HepG2 (cell line): ENCODE data around the gene HECTD2. TPM values are rescaled to one million over a fixed set of nuclear protein-coding genes. Genes with fewer than 3 reads are reported as not detected.

Source experiments
- ATAC-seq: fragments of 200-7000 bp; cut with Tn5 transposase; 3 replicates; pipeline ENCODE4 v1.9.1; 2020; ENCODE audit warnings: mild to moderate bottlenecking, moderate library complexity
- BruUV-seq: library from RNA; stranded (reverse); fragments of 400-500 nt; replicated peaks from 2 replicates; lab custom pipeline; 2021; lab: Mats Ljungman, UMichigan
- CTCF ChIA-PET: fragments of 300-600 bp; formaldehyde crosslinking; extraction: SDS; loops from one replicate; lab custom pipeline; 2021; ENCODE audit warnings: low total read pairs, inconsistent platforms, low intra/inter-chr PET ratio; lab: Yijun Ruan, JAX
- POLR2A ChIA-PET: fragments of 350-600 bp; sonication (Branson Sonifier 250); formaldehyde crosslinking; loops from one replicate; lab custom pipeline; 2020; ENCODE audit warnings: antibody characterized with exemption, inconsistent platforms; lab: Yijun Ruan, JAX
- DNase-seq: peaks from one replicate; pipeline ENCODE4 v3.0.0-alpha.2; 2015; ENCODE audit warnings: low spot score
- FAIRE-seq: peaks from 3 replicates; lab custom pipeline; 2011; peaks lifted over from hg19 to GRCh38; lab: Jason Lieb, UNC
- H2AFZ ChIP-seq: one replicate; pipeline ENCODE4 v1.6.1; 2011; ENCODE audit warnings: low read length, inconsistent platforms
- H3K27ac ChIP-seq: fragments of 300-600 bp; 3 replicates; pipeline ENCODE4 v1.8.0; 2011; ENCODE audit warnings: mixed run types, mild to moderate bottlenecking, mixed read lengths, low read length, inconsistent platforms; ENCODE audit not compliant: insufficient read depth; ENCODE audit errors: extremely low read length
- H3K27me3 ChIP-seq, 2 experiments: fragments of 200-600 bp in 1 of 2; 2 replicates in 1 of 2; 3 replicates in 1 of 2; pipeline versions ENCODE4 v1.6.0 to v1.8.0; 2011; ENCODE audit warnings: low read length in 2 of 2, mild to moderate bottlenecking in 2 of 2, moderate library complexity in 2 of 2, inconsistent platforms in 1 of 2; ENCODE audit not compliant: insufficient read depth in 2 of 2, control insufficient read depth in 1 of 2
- H3K36me3 ChIP-seq, 2 experiments: fragments of 200-600 bp in 1 of 2; replicated peaks in 1 of 2; 2 replicates in 1 of 2; 3 replicates in 1 of 2; pipeline versions ENCODE4 v1.5.1 to v1.8.0; 2011; ENCODE audit warnings: low read length in 2 of 2, inconsistent platforms in 1 of 2; ENCODE audit not compliant: insufficient read depth in 2 of 2, control insufficient read depth in 1 of 2
- H3K4me1 ChIP-seq: 2 replicates; pipeline ENCODE4 v1.5.1; 2012; ENCODE audit warnings: low read length, inconsistent platforms; ENCODE audit not compliant: insufficient read depth
- H3K4me2 ChIP-seq: 2 replicates; pipeline ENCODE4 v1.6.0; 2011; ENCODE audit warnings: low read depth, low read length, inconsistent platforms
- H3K4me3 ChIP-seq, 3 experiments: fragments of 200-600 bp in 1 of 3; sonication (generic), shearing (Covaris generic) in 1 of 3; replicated peaks in 1 of 3; 2 replicates each; pipeline ENCODE4 v1.5.1; 2011 to 2016; ENCODE audit warnings: low read length in 3 of 3, inconsistent platforms in 2 of 3, low read depth in 2 of 3, mild to moderate bottlenecking in 2 of 3, control low read depth in 1 of 3, mixed read lengths in 1 of 3; ENCODE audit not compliant: insufficient read depth in 1 of 3
- H3K79me2 ChIP-seq: one replicate; pipeline ENCODE4 v1.6.1; 2011; ENCODE audit warnings: low read length, inconsistent platforms; ENCODE audit not compliant: insufficient read depth
- H3K9ac ChIP-seq: 2 replicates; pipeline ENCODE4 v1.6.0; 2011; ENCODE audit warnings: mild to moderate bottlenecking, low read depth, low read length, inconsistent platforms; ENCODE audit not compliant: insufficient read depth
- H3K9me3 ChIP-seq: 2 replicates; pipeline ENCODE4 v1.5.1; 2012; ENCODE audit warnings: mild to moderate bottlenecking, low read length
- H4K20me1 ChIP-seq: 2 replicates; pipeline ENCODE4 v1.6.0; 2011; ENCODE audit warnings: inconsistent platforms, mild to moderate bottlenecking, low read length, moderate library complexity; ENCODE audit not compliant: insufficient read depth
- BCL6 ChIP-seq: IDR thresholded peaks from 2 replicates; pipeline ENCODE4 v1.6.1; 2016; ENCODE audit warnings: missing genetic modification reagents, missing compliant biosample characterization
- GATAD2A ChIP-seq: IDR thresholded peaks from 2 replicates; pipeline ENCODE4 v1.6.1; 2016
- MNT ChIP-seq: fragments of 450-650 bp; IDR thresholded peaks from 2 replicates; pipeline ENCODE4 v1.6.1; 2016
- MTERF4 ChIP-seq: sonication (generic); formaldehyde crosslinking; IDR thresholded peaks from 2 replicates; pipeline ENCODE4 v1.8.0; 2023; ENCODE audit warnings: mild to moderate bottlenecking, missing genetic modification reagents
- NFYC ChIP-seq: IDR thresholded peaks from 2 replicates; pipeline ENCODE4 v1.6.1; 2016; ENCODE audit warnings: missing genetic modification reagents, missing compliant biosample characterization
- SP140L ChIP-seq: sonication (generic); formaldehyde crosslinking; IDR thresholded peaks from 2 replicates; pipeline ENCODE4 v1.4.0; 2020; ENCODE audit warnings: missing genetic modification reagents, borderline replicate concordance
- STAG1 ChIP-seq: sonication (generic); formaldehyde crosslinking; IDR thresholded peaks from 2 replicates; pipeline ENCODE4 v1.4.0; 2020; ENCODE audit warnings: missing genetic modification reagents
- STAT5B ChIP-seq: sonication (generic); formaldehyde crosslinking; IDR thresholded peaks from 2 replicates; pipeline ENCODE4 v1.4.0; 2020; ENCODE audit warnings: missing genetic modification reagents
- SUZ12 ChIP-seq: fragments of 150-350 bp; IDR thresholded peaks from 2 replicates; pipeline ENCODE4 v1.6.1; 2014; ENCODE audit warnings: low read depth, low read length
- TAF15 ChIP-seq: fragments of 200-400 bp; formaldehyde crosslinking; IDR thresholded peaks from one replicate; pipeline ENCODE4 v1.6.1; 2018; ENCODE audit warnings: mild to moderate bottlenecking, low read depth, low read length; ENCODE audit not compliant: poor library complexity, severe bottlenecking
- TCF7 ChIP-seq: sonication (generic); IDR thresholded peaks from 2 replicates; pipeline ENCODE4 v1.6.1; 2016; ENCODE audit warnings: antibody characterized with exemption, low read depth
- ZBTB7A ChIP-seq: sonication (generic); formaldehyde crosslinking; IDR thresholded peaks from 2 replicates; pipeline ENCODE4 v1.8.0; 2022; ENCODE audit warnings: mild to moderate bottlenecking, missing genetic modification reagents
- ZFP82 ChIP-seq: sonication (generic); formaldehyde crosslinking; IDR thresholded peaks from 2 replicates; pipeline ENCODE4 v1.5.1; 2020; ENCODE audit warnings: mild to moderate bottlenecking, missing genetic modification reagents, borderline replicate concordance
- ZNF232 ChIP-seq: sonication (generic); formaldehyde crosslinking; IDR thresholded peaks from 2 replicates; pipeline ENCODE4 v1.4.0; 2020; ENCODE audit warnings: missing genetic modification reagents, borderline replicate concordance
- ZNF343 ChIP-seq: sonication (generic); formaldehyde crosslinking; IDR thresholded peaks from 2 replicates; pipeline ENCODE4 v1.4.0; 2020; ENCODE audit warnings: mild to moderate bottlenecking, missing genetic modification reagents
- ZNF572 ChIP-seq: sonication (generic); formaldehyde crosslinking; IDR thresholded peaks from 2 replicates; pipeline ENCODE4 v1.5.1; 2020; ENCODE audit warnings: mild to moderate bottlenecking, missing genetic modification reagents
- ZNF614 ChIP-seq: IDR thresholded peaks from 2 replicates; pipeline ENCODE4 v1.6.1; 2018; ENCODE audit warnings: missing biosample characterization, missing genetic modification reagents, inconsistent platforms, borderline replicate concordance
- ZNF776 ChIP-seq: sonication (generic); formaldehyde crosslinking; IDR thresholded peaks from 2 replicates; pipeline ENCODE4 v1.4.0; 2020; ENCODE audit warnings: mild to moderate bottlenecking, missing genetic modification reagents
- WGBS: methylation state at CpG from one replicate; pipeline ENCODE4 v1.1.6; 2017; ENCODE audit warnings: low lambda C conversion rate; 5-methylcytosine and 5-hydroxymethylcytosine counted together
- in situ Hi-C: cut with HindIII; loops from 2 replicates; pipeline ENCODE4 v1.10.0; 2017; ENCODE audit warnings: low pct_unique_long_range_greater_than_20kb; ENCODE audit not compliant: extremely low pct_ligation_motif_present
- intact Hi-C: fragments of 100-400 bp; cut with micrococcal nuclease; formaldehyde crosslinking; loops from one replicate; pipeline ENCODE4 v1.10.0; 2022; ENCODE audit not compliant: unreplicated experiment
- polyA plus RNA-seq, 8 experiments: library from polyadenylated mRNA; depleted of rRNA in 3 of 8; stranded (reverse) in 7 of 8; unstranded in 1 of 8; fragments of >200 nt; fragmentation: Illumina TruSeq in 4 of 8; extraction: Trizol in 4 of 8; gene quantifications; 2 replicates each; pipeline versions ENCODE4 v1.2.1 to v1.2.3, GENCODE V29; 2011 to 2016; ENCODE audit warnings: low read depth in 4 of 8, missing spikeins in 1 of 8, mixed read lengths in 1 of 8; ENCODE audit not compliant: insufficient read depth in 1 of 8
- total RNA-seq, 5 experiments: library from RNA; depleted of rRNA; stranded (reverse); fragments of >200 nt; fragmentation: Illumina TruSeq; extraction: Trizol; gene quantifications; 2 replicates each; pipeline ENCODE4 v1.2.3, GENCODE V29; 2016; ENCODE audit warnings: low read depth in 1 of 5
- TF ChIP-seq, protein P1 (sequence below): sonication (generic); formaldehyde crosslinking; conservative IDR thresholded peaks from 2 replicates; pipeline ENCODE4 v1.4.0; 2020; ENCODE audit warnings: missing genetic modification reagents
- TF ChIP-seq, protein P2 (sequence below): sonication (generic); formaldehyde crosslinking; IDR thresholded peaks from 2 replicates; pipeline ENCODE4 v1.8.0; 2022; ENCODE audit warnings: missing genetic modification reagents, mild to moderate bottlenecking, moderate library complexity, borderline replicate concordance

HECTD2 gene
- total and polyA plus RNA-seq, 2 of the 13 experiments (the other 11 are each of a cell fraction or from before 2014, with no cell fraction given) = 3.2 to 5.2 TPM

DNA sequence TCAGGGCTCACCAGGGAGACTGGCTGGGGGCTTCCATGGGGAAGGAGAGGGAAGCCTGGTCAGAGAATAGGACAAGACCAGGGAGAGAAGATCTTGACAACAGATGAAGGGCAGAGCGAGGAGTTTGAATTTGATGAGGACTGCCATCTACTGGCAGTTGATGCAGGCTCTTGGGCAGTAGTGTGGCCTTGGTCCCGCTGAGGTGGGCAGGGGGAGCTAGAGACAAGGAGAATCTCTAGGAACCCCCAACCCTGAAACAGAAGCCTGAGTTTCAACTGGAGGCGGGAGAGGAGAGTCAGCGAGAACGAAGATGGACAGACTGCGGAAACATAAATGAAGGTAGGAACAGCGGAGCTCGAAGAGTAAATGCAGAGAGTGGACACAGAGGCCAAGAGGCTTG, 141.7 kb downstream of the HECTD2 start:
- DNase-seq (peak; percentile 50), FAIRE-seq (peak; percentile 72), ATAC-seq (peak; percentile 77)
- no peak overlapping the region for H3K4me2 ChIP-seq
- no peak overlapping the region for H2AFZ ChIP-seq
- H3K9me3 ChIP-seq = no peaks in the 10 kb centered on the region
- no peak overlapping the region for H3K4me3 ChIP-seq
- in situ Hi-C loops = loop anchor here (10.0 kb wide), 1 partner anchor 257 kb away; no protein-coding TSS in a partner anchor
- H3K4me1 ChIP-seq = peaks cover 56% of the 10 kb centered on the region
- H3K27ac ChIP-seq = no peak overlapping the region
- ChIA-PET CTCF (interaction anchor here (0.6 to 2.7 kb wide), 4 partner anchors 58 to 163 kb away, joined by 3 to 31 read pairs (median 6); partner anchors contain the start of gene PPP1R3C), POLR2A (interaction anchor here (0.6 kb wide), 1 partner anchor 84 kb away, joined by 3 read pairs; no protein-coding TSS in a partner anchor)
- H3K27me3 ChIP-seq = no peaks in the 10 kb centered on the region
- intact Hi-C loops = loop anchor here (1.0 to 10.0 kb wide), 4 partner anchors 60 to 237 kb away; no protein-coding TSS in a partner anchor
- H3K9ac ChIP-seq = no peak overlapping the region
- 76% methylated on average over 8 of the region's 8 CpGs for WGBS
- no TSS peak for BruUV-seq
- H4K20me1 ChIP-seq = no peaks in the 10 kb centered on the region
- H3K36me3 ChIP-seq = no peaks in the 10 kb centered on the region
- H3K79me2 ChIP-seq = no peaks in the 10 kb centered on the region
- TF ChIP-seq SP140L (CRISPR knock-in tag) (no peak), ZBTB7A (CRISPR knock-in tag) (no peak), GATAD2A (CRISPR knock-in tag) (peak; percentile 59), ZNF614 (CRISPR knock-in tag) (no peak), TAF15 (no peak), NFYC (CRISPR knock-in tag) (no peak), MTERF4 (CRISPR knock-in tag) (no peak), STAG1 (CRISPR knock-in tag) (peak; percentile 86), ZNF343 (CRISPR knock-in tag) (no peak), ZFP82 (no peak), MNT (no peak), ZNF232 (CRISPR knock-in tag) (no peak), STAT5B (no peak), ZNF776 (CRISPR knock-in tag) (no peak), SUZ12 (no peak), ZNF572 (no peak), BCL6 (CRISPR knock-in tag) (no peak), TCF7 (no peak)
- TF ChIP-seq, protein P1, sequence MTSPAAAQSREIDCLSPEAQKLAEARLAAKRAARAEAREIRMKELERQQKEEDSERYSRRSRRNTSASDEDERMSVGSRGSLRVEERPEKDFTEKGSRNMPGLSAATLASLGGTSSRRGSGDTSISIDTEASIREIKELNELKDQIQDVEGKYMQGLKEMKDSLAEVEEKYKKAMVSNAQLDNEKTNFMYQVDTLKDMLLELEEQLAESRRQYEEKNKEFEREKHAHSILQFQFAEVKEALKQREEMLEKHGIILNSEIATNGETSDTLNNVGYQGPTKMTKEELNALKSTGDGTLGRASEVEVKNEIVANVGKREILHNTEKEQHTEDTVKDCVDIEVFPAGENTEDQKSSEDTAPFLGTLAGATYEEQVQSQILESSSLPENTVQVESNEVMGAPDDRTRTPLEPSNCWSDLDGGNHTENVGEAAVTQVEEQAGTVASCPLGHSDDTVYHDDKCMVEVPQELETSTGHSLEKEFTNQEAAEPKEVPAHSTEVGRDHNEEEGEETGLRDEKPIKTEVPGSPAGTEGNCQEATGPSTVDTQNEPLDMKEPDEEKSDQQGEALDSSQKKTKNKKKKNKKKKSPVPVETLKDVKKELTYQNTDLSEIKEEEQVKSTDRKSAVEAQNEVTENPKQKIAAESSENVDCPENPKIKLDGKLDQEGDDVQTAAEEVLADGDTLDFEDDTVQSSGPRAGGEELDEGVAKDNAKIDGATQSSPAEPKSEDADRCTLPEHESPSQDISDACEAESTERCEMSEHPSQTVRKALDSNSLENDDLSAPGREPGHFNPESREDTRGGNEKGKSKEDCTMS = no peak
- TF ChIP-seq, protein P2, sequence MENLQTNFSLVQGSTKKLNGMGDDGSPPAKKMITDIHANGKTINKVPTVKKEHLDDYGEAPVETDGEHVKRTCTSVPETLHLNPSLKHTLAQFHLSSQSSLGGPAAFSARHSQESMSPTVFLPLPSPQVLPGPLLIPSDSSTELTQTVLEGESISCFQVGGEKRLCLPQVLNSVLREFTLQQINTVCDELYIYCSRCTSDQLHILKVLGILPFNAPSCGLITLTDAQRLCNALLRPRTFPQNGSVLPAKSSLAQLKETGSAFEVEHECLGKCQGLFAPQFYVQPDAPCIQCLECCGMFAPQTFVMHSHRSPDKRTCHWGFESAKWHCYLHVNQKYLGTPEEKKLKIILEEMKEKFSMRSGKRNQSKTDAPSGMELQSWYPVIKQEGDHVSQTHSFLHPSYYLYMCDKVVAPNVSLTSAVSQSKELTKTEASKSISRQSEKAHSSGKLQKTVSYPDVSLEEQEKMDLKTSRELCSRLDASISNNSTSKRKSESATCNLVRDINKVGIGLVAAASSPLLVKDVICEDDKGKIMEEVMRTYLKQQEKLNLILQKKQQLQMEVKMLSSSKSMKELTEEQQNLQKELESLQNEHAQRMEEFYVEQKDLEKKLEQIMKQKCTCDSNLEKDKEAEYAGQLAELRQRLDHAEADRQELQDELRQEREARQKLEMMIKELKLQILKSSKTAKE (CRISPR knock-in tag) = no peak
